Urinary bladder (tissue), 4 donors: Measurements from ENCODE around the gene IER3. TPM values are rescaled to one million over a fixed set of nuclear protein-coding genes. Genes with fewer than 3 reads are reported as not detected.
"Not testable (repeated sequence)": the region's sequence is repeated elsewhere in the genome, so short reads cannot be mapped to it uniquely, and the experiment has no call there.

Source experiments
- DNase-seq: peaks from one replicate; pipeline ENCODE4 v3.0.0-alpha.2; 2015; ENCODE audit errors: extremely low spot score
- H3K27ac ChIP-seq: one replicate; pipeline ENCODE4 v1.5.1; 2013; ENCODE audit warnings: low read depth, mild to moderate bottlenecking, moderate library complexity
- H3K36me3 ChIP-seq: one replicate; pipeline ENCODE4 v1.6.1; 2013; ENCODE audit warnings: mild to moderate bottlenecking, moderate library complexity; ENCODE audit not compliant: insufficient read depth
- H3K4me1 ChIP-seq: one replicate; pipeline ENCODE4 v1.6.1; 2013; ENCODE audit warnings: mild to moderate bottlenecking, moderate library complexity; ENCODE audit not compliant: insufficient read depth
- H3K4me3 ChIP-seq: one replicate; pipeline ENCODE4 v1.5.1; 2013; ENCODE audit warnings: low read depth, low read length
- WGBS: extraction: QIAGEN DNeasy Blood & Tissue Kit; methylation state at CpG from one replicate; pipeline ENCODE4 v1.1.7; 2013; 5-methylcytosine and 5-hydroxymethylcytosine counted together
- polyA plus RNA-seq: library from polyadenylated mRNA; stranded (reverse); fragments of 200-250 nt; gene quantifications from one replicate; pipeline ENCODE4 v1.2.3, GENCODE V29; 2013
- total RNA-seq: library from RNA; depleted of rRNA; stranded (reverse); fragments of >200 nt; gene quantifications from one replicate; pipeline ENCODE4 v1.2.3, GENCODE V29; 2014
- donor health status: healthy with polysubstance abuse.
- donor health status: healthy.

Gene IER3
- total and polyA plus RNA-seq, 2 donors: 4.8 to 71.9 TPM

GRCh38 chr6:30719791-30720737, 24.3 kb downstream of the IER3 start, which contains the start of gene TUBB:
Gene TUBB, plus strand, starts transcription at chr6:30720352. Its CDS starts 155 bp downstream, at chr6:30720507.
- peak; percentile 97 for DNase-seq
- Histone ChIP-seq H3K4me3 (peak within 1 kb of the TSS; percentile 95), H3K27ac (peak within 1 kb of the TSS; percentile 90), H3K4me1 (no peaks in the 10 kb centered on the region), H3K36me3 (no peaks in the 10 kb centered on the region)
- under 1% methylated on average over 38 of the region's 38 CpGs for WGBS

- H3K36me3 ChIP-seq: no peaks in the 10 kb centered on the region
- 22% methylated on average over 8 of the region's 8 CpGs for WGBS
- no peak for DNase-seq
- peak overlapping the region; percentile 64 for H3K27ac ChIP-seq
- H3K4me3 ChIP-seq: peak overlapping the region; percentile 10
- no peaks in the 10 kb centered on the region for H3K4me1 ChIP-seq
Observed at GRCh38 chr6:30719356-30719755, 25.0 kb downstream of the IER3 start.

GRCh38 chr6:30717845-30718720, 26.3 kb downstream of the IER3 start:
- not testable (repeated sequence) for H3K36me3 ChIP-seq, H3K4me1 ChIP-seq, DNase-seq
- H3K27ac ChIP-seq: peak overlapping the region; percentile 78
- 75% methylated on average over 37 of the region's 37 CpGs for WGBS
- H3K4me3 ChIP-seq: peak overlapping the region; percentile 14

- under 1% methylated on average over 48 of the region's 48 CpGs for WGBS
- H3K4me1 ChIP-seq: no peaks in the 10 kb centered on the region
- H3K36me3 ChIP-seq: no peaks in the 10 kb centered on the region
- H3K27ac ChIP-seq: peak within 1 kb of the TSS; percentile 83
- peak within 1 kb of the TSS; percentile 43 for H3K4me3 ChIP-seq
- DNase-seq: peak; percentile 98
Observed at GRCh38 chr6:30717129-30717844, 27.1 kb downstream of the IER3 start, which contains the start of gene MDC1. Gene MDC1, minus strand, starts transcription at chr6:30717281. Its CDS starts 2,106 bp downstream, at chr6:30715175.

GRCh38 chr6:30716879-30717128, 27.5 kb downstream of the IER3 start:
- no peak for DNase-seq
- Histone ChIP-seq H3K36me3 (peaks cover under 1% of the 10 kb centered on the region), H3K27ac (peak overlapping the region; percentile 83), H3K4me1 (no peaks in the 10 kb centered on the region), H3K4me3 (peak overlapping the region; percentile 43)
- WGBS: 2% methylated on average over 8 of the region's 8 CpGs

GRCh38 chr6:30714263-30714662, 30.1 kb downstream of the IER3 start:
- Histone ChIP-seq H3K4me1 (no peaks in the 10 kb centered on the region), H3K4me3 (no peak overlapping the region), H3K36me3 (peaks cover 2% of the 10 kb centered on the region), H3K27ac (no peak overlapping the region)
- no peak for DNase-seq
- WGBS: 96% methylated on average over 1 of the region's 1 CpG

GRCh38 chr6:30712441-30712945, 31.9 kb downstream of the IER3 start:
- no peak for DNase-seq
- H3K36me3 ChIP-seq: peaks cover 2% of the 10 kb centered on the region
- 81% methylated on average over 7 of the region's 7 CpGs for WGBS

GRCh38 chr6:30711758-30712380, 32.5 kb downstream of the IER3 start:
- Histone ChIP-seq H3K36me3 (peaks cover 2% of the 10 kb centered on the region), H3K4me3 (no peak overlapping the region), H3K4me1 (no peaks in the 10 kb centered on the region), H3K27ac (no peak overlapping the region)
- DNase-seq: no peak
- 87% methylated on average over 1 of the region's 1 CpG for WGBS

More at GRCh38 chr6:30712441-30712945, 31.9 kb downstream of the IER3 start:
- H3K27ac ChIP-seq: no peak overlapping the region
- no peaks in the 10 kb centered on the region for H3K4me1 ChIP-seq
- H3K4me3 ChIP-seq: no peak overlapping the region

GRCh38 chr6:30709101-30709868, 35.1 kb downstream of the IER3 start:
- Histone ChIP-seq H3K4me3 (no peak overlapping the region), H3K27ac (no peak overlapping the region), H3K4me1 (no peaks in the 10 kb centered on the region), H3K36me3 (peaks cover 2% of the 10 kb centered on the region)
- no peak for DNase-seq
- WGBS: 98% methylated on average over 2 of the region's 2 CpGs

GRCh38 chr6:30707281-30707850, 37.0 kb downstream of the IER3 start:
- Histone ChIP-seq H3K4me3 (no peak overlapping the region), H3K36me3 (peaks cover 2% of the 10 kb centered on the region), H3K4me1 (no peaks in the 10 kb centered on the region), H3K27ac (no peak overlapping the region)
- 75% methylated on average over 6 of the region's 6 CpGs for WGBS
- DNase-seq: no peak

GRCh38 chr6:30705620-30706019, 38.7 kb downstream of the IER3 start:
- H3K4me3 ChIP-seq: no peak overlapping the region
- 93% methylated on average over 4 of the region's 4 CpGs for WGBS
- no peaks in the 10 kb centered on the region for H3K36me3 ChIP-seq

GRCh38 chr6:30703821-30704220, 40.5 kb downstream of the IER3 start:
- Histone ChIP-seq H3K36me3 (no peaks in the 10 kb centered on the region), H3K27ac (no peak overlapping the region), H3K4me1 (no peaks in the 10 kb centered on the region), H3K4me3 (no peak overlapping the region)
- 94% methylated on average over 4 of the region's 4 CpGs for WGBS
- DNase-seq: no peak

More at GRCh38 chr6:30705620-30706019, 38.7 kb downstream of the IER3 start:
- Histone ChIP-seq H3K4me1 (no peaks in the 10 kb centered on the region), H3K27ac (no peak overlapping the region)
- no peak for DNase-seq
